NCI-H2196 (cell line): ENCODE data around the gene GPR34.

Experiments used
- DNase-seq: peaks from one replicate; lab custom pipeline; 2025; ENCODE audit not compliant: unreplicated experiment; lab: John Stamatoyannopoulos, UW

Gene GPR34

DNA sequence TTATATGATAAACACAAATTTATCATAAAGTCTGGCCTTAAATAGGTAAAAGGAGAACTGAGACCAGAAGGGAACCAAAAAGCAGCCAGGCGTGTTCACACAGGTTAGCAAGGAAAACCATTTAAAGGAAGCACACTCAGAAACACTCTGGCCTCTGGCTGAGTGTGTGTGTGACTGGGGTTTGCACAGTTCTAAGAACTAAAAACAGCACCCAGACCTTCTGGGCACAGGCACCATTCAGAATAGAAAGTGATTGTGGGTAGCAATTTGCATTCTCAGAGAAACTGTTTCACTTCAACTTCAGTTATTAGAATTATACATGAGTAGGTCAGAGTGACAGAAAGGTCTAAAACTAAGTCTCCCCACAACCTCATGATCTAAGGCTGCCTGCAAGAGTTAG lies 45.2 kb downstream of the GPR34 start:
- DNase-seq: no peak

DNA sequence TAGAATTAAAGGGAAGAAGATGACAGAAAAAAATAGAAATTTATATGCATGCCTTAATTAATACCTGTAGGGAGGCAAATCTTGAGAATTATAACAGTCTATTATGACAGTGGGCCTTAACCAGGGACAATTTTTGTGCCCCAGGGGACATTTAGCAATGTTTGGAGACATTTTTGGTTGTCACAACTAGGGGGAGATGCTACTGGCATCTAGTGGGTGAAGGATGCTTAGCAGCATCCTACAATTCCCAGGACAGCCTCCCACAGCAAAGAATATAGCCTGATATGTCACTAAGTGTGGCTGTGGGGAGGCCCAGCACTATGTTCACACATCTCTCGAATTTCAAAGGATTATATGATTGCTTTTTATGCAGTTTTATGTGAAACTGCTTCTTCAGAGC lies 45.8 kb downstream of the GPR34 start:
- DNase-seq: no peak

DNA sequence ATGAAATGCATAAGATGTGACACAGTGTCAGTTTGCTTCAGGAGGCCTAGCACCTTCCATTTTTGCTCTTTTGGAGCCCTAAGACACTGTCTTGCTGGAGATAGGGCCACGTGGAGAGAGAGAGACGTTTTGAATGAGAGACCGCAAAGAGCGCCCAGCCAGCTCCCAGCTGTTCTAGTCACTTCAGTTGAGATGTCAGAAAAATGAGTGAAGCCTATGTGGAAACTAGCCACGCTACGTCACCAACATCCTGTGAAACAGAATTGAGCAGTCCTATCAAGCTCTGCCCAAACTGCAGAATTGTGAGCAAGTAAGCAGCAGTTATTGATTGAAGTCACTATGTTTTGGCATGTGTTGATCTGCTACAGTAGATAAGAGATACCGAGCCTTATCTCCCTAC lies 48.3 kb downstream of the GPR34 start:
- DNase-seq: no peak

DNA sequence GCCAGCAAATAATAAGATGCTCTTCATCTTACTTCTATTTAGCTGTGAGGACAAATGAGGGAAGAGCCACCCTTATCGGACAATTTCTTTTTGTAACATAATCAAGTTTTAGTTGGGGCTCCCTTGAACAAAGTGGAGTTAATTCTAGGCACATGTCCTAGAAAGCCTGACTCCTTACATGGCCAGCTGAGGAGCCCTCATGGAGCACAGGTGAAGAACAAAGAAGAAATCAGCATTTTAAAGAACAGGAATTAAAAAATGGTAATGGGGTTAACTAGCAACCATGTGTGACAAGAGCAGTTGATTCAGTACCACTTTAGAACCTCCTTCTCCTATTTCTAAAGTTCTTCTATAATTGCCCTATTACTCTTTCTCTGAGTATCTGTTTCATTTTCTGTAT lies 51.1 kb downstream of the GPR34 start:
- DNase-seq: no peak
